Ishikawa (cell line): ENCODE measurements around the gene PSD4.

Experiments
- CEBPB ChIP-seq: IDR thresholded peaks from 2 replicates; pipeline ENCODE4 v1.6.1; 2012
- CREB1 ChIP-seq: IDR thresholded peaks from 2 replicates; pipeline ENCODE4 v1.6.1; 2012; ENCODE audit warnings: low read depth
- EGR1 ChIP-seq: IDR thresholded peaks from 2 replicates; pipeline ENCODE4 v1.6.1; 2012
- EP300 ChIP-seq: IDR thresholded peaks from 2 replicates; pipeline ENCODE4 v1.6.1; 2012; ENCODE audit warnings: borderline replicate concordance
- FOXM1 ChIP-seq: IDR thresholded peaks from 2 replicates; pipeline ENCODE4 v1.6.1; 2012; ENCODE audit warnings: low read depth, borderline replicate concordance
- NFIC ChIP-seq: IDR thresholded peaks from 2 replicates; pipeline ENCODE4 v1.6.1; 2012
- RAD21 ChIP-seq: IDR thresholded peaks from 2 replicates; pipeline ENCODE4 v1.6.1; 2012; ENCODE audit warnings: low read depth
- TAF1 ChIP-seq: IDR thresholded peaks from 2 replicates; pipeline ENCODE4 v1.6.1; 2012; ENCODE audit warnings: low read depth, mild to moderate bottlenecking
- TCF12 ChIP-seq: IDR thresholded peaks from 2 replicates; pipeline ENCODE4 v1.6.1; 2012; ENCODE audit warnings: low read depth
- USF1 ChIP-seq: IDR thresholded peaks from 2 replicates; pipeline ENCODE4 v1.6.1; 2012
- YY1 ChIP-seq: IDR thresholded peaks from 2 replicates; pipeline ENCODE4 v1.6.1; 2012; ENCODE audit warnings: low read depth
- ZBTB7A ChIP-seq: IDR thresholded peaks from 2 replicates; pipeline ENCODE4 v1.6.1; 2012; ENCODE audit warnings: low read depth
- TF ChIP-seq, protein P1 (sequence below): IDR thresholded peaks from 2 replicates; pipeline ENCODE4 v1.6.1; 2012; ENCODE audit warnings: low read depth, mild to moderate bottlenecking
- TF ChIP-seq, protein P2 (sequence below): IDR thresholded peaks from 2 replicates; pipeline ENCODE4 v1.6.1; 2012

GRCh38 chr2:113251118-113251517, 77.3 kb downstream of the PSD4 start:
- TF ChIP-seq TCF12 (no peak), TAF1 (no peak), ZBTB7A (no peak), EP300 (no peak), RAD21 (no peak), CREB1 (no peak), USF1 (no peak), CEBPB (no peak), YY1 (no peak), FOXM1 (no peak), NFIC (no peak), EGR1 (no peak)
- TF ChIP-seq, protein P1, sequence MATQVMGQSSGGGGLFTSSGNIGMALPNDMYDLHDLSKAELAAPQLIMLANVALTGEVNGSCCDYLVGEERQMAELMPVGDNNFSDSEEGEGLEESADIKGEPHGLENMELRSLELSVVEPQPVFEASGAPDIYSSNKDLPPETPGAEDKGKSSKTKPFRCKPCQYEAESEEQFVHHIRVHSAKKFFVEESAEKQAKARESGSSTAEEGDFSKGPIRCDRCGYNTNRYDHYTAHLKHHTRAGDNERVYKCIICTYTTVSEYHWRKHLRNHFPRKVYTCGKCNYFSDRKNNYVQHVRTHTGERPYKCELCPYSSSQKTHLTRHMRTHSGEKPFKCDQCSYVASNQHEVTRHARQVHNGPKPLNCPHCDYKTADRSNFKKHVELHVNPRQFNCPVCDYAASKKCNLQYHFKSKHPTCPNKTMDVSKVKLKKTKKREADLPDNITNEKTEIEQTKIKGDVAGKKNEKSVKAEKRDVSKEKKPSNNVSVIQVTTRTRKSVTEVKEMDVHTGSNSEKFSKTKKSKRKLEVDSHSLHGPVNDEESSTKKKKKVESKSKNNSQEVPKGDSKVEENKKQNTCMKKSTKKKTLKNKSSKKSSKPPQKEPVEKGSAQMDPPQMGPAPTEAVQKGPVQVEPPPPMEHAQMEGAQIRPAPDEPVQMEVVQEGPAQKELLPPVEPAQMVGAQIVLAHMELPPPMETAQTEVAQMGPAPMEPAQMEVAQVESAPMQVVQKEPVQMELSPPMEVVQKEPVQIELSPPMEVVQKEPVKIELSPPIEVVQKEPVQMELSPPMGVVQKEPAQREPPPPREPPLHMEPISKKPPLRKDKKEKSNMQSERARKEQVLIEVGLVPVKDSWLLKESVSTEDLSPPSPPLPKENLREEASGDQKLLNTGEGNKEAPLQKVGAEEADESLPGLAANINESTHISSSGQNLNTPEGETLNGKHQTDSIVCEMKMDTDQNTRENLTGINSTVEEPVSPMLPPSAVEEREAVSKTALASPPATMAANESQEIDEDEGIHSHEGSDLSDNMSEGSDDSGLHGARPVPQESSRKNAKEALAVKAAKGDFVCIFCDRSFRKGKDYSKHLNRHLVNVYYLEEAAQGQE, result no peak
- TF ChIP-seq, protein P2, sequence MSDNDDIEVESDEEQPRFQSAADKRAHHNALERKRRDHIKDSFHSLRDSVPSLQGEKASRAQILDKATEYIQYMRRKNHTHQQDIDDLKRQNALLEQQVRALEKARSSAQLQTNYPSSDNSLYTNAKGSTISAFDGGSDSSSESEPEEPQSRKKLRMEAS, result no peak
